Islet of Langerhans (tissue), 1 donor: Measurements from ENCODE around the gene UQCRC1.

Experiments used
- FAIRE-seq: peaks from one replicate; lab custom pipeline; 2011; peaks lifted over from hg19 to GRCh38; lab: Jason Lieb, UNC

Gene UQCRC1

GRCh38 chr3:48633256-48633655 is 23.8 kb upstream of the UQCRC1 start:
- FAIRE-seq: no peak

GRCh38 chr3:48631516-48632448 is 22.3 kb upstream of the UQCRC1 start:
- FAIRE-seq: no peak

GRCh38 chr3:48630833-48631232 is 21.4 kb upstream of the UQCRC1 start:
- FAIRE-seq: no peak

- FAIRE-seq: no peak
These were observed 21.0 kb upstream of the UQCRC1 start for GRCh38 chr3:48630407-48630806.

- no peak for FAIRE-seq
These were observed 20.4 kb upstream of the UQCRC1 start for GRCh38 chr3:48629894-48630293.

- FAIRE-seq: no peak
These were observed 19.0 kb upstream of the UQCRC1 start for GRCh38 chr3:48628277-48629017.

DNA sequence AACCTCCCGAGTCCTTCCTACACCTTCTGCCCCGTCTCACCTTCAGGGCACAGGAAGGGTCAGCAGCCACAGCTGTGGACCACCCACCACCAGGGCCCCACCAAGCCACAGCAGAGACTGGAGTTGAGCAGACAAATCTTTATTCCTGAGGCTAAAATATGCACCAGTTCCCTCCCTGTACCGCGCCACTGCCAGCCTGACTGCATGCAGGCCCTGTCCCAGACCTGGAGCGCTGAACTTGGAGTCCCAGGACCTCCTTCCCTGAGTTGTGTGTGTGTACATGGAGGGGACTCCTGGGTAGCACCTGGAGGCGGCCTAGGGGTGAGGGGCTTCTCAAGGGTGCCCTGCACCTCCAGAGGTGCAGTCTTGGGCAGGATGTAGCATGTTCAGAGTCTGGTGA is 16.2 kb upstream of the UQCRC1 start:
- FAIRE-seq: no peak

DNA sequence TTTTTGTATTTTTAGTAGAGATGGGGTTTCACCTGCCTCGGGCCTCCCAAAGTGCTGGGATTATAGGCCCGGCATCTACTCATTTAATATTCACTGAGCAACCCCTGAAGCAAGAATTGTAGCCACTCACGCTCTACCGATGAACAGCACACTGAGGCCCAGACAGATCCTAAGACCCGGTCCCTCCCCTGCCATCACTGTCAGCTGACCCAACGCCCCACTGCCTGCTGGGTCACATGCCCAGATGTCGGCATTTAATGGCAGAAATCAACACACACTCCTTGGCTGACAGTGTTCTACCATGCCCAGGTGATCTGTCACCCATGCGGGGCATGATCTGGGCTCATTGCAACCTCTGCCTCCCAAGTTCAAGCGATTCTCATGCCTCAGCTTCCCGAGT is 15.3 kb upstream of the UQCRC1 start:
- no peak for FAIRE-seq

DNA sequence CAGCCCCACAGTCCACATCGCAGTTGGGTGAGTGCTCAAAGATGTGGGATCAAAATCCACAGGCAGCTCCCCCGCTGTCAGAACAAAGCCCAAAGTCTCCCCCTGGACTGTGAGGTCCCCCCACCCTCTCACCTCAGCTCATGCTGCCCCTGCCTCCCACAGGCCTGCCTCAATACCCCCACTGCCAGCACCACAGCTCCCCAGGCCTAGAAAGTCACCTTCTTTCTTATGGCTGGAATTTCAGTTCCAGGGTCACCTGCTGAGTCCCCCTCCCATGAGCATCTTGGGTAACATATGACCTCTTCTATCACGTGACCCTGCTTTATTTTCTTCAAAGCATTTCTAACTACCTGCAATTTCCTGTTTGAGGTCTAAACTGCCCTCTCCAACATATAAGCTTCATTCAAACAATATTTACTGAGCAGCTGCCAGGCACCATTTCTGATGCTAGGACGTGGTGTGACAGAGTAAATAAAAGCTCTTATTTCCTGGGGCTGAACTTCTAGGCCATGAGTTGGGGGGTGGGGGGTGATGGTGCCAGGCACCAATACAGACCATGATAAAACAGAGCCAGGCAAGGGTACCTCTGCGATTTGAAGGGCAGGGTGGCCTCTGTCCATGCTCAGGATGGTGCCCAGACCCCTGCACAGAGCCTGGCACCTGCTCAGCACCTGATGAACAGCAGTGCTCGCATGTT is 14.6 kb upstream of the UQCRC1 start:
- FAIRE-seq: no peak

DNA sequence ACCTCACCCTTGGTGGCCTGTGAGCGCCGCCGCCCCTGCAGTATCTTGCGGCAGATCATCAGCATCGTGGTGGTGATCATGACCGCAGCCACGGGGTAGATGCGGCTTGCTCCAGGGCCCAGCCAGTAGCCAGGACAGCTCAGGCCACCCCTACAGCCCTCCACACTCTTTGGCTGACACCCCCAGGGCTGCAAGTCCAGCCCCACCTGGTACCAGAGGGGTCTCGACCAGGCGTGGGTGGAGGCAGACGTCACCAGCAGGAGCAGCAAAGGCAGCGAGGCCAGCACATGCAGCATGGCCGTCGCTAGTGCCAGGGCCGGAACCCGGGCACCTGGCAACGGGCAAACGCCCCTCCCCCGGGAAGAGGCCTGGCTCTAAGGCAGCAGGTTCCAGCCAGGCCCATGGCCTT is 12.0 kb upstream of the UQCRC1 start, which contains the start of gene TMEM89:
TSS of gene TMEM89 (minus strand) at position 309 of the 409 bp plus-strand sequence. CDS start at position 296, 13 bp downstream.
- FAIRE-seq: no peak

DNA sequence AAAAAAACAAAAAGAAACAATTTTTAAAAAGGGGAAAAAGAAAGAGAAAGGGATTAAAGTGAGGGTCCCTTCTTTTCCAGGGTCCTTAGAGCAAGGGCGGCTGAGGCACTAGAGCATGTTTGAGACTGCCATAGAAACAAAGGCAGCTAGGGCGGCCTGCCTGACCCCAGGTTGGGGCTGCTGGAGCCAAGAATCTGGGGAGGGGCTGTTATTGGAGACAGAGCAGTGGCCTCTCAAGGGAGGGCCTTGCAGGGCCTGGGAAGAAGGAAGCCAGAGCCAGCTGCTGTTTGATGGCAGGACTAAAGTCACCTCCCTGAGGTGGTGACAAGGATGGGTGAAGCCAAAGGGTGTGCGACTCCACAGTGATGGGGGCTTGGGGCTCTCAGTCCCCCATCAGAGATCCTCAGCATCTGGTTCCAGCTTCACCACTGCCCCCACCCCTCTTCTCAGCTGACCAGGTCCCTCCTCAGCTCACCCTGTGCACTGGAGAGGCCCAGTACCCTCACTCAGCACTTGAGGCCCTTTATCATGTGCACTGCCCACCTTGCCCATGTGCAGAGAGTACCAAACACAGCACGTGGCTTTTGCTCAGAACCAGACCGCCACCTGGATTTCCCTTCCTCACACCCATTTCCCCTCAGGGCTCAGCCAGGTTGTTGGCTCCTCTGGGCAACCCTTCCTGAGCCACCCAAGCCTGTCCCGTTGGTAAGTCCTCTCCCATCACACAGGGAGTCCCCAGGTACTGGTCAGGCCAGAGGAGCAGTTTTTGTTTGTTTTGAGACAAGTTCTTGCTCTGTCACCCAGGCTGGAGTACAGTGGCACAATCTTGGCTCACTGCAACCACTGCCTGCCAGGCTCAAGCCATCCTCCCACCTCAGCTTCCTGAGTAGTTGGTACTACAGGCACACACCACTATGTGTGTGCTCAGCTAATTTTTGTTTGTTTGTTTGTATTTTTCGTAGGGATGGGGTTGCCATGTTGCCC is 10.4 kb upstream of the UQCRC1 start:
- no peak for FAIRE-seq

DNA sequence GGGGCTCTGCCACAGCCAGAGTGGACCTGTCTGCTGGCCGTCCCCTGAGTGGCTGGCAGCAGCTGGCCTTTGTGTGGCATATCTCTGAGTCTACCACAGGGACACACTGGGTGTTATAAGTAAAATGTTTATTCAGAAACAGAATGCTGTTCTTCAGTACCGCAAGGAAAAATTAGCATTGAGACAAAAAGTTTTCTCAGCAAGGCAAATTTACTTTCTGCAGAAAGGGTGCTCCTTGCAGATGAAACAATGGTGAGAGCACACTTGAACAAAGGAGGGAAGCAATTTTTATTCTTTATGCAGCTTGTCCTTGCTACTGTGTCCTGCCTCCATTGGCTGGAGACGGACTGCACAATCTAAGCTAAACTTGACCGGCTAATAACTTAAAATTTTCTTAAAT is 8.1 kb upstream of the UQCRC1 start:
- no peak for FAIRE-seq

DNA sequence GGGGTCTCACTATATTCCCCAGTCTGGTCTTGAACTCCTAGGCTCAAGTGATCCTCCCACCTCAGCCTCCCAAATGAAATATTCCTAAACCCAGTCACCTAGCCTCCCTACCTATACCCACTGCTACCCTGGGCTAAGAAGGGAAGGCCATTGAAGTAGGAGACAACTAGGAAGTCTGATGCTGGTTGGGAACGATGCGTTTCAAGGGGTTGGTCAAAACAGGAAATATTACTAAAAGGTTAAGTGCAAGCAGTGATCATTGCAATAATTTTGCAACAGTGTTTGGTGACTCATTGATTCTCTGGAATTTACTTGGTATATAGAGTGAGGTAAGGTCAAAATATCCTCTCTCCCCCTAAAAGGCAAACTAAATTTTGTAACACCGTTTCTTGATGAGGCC is 4.6 kb upstream of the UQCRC1 start:
- no peak for FAIRE-seq

DNA sequence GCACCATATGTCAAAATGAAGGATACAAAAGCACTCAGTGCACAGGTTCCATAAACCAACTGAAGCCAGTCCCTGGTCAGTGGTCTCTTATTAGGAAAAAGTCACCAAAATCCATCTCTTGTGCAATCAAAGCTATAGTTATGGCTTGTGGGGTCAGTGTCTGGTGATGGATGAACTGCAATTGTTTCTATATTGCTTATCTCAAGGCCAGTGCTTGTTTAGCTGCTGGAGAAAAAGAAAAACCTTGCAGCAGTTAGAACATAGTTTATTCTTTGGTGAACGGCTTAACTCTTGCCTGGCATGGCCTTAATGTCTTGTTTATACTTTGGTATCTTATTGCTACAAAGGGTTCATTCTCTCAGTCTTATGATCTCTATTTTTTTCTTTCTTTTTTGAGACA is 2.9 kb upstream of the UQCRC1 start:
- no peak for FAIRE-seq

DNA sequence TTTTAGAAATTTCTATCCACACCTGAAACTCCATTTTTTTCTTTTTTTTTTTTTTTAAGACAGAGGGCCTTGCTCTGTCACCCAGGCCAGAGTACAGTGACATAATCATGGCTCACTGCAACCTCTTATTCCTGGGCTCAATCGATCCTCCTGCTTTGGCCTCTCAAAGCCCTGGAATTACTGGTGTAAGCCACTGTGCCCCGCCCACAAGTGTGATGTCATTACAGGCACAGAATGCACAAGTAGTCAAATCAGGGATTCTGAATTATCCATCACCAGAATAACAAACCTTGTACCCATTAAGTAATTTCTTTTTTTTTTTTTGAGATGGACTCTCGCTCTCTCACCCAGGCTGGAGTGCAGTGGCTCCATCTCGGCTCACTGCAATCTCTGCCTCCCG is 1.9 kb downstream of the UQCRC1 start:
- FAIRE-seq: no peak

DNA sequence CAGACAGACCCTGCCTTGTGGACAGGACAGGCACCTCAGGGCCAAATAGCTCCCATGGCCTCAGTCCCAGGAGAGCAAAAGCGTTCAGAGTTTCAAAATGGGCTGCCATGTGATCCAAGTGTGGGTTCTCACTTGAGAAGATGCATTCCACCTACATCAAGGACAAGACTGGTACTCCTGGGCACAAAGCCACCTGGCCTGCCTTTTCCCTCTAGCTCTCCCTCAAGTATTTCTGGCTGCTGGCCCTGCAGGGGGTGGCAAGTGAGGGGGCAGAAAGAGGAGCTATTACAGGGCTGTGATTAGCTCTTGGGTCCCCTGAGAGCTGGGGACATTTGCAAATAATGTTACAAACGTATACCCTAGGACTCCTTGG is 7.8 kb downstream of the UQCRC1 start:
- no peak for FAIRE-seq

DNA sequence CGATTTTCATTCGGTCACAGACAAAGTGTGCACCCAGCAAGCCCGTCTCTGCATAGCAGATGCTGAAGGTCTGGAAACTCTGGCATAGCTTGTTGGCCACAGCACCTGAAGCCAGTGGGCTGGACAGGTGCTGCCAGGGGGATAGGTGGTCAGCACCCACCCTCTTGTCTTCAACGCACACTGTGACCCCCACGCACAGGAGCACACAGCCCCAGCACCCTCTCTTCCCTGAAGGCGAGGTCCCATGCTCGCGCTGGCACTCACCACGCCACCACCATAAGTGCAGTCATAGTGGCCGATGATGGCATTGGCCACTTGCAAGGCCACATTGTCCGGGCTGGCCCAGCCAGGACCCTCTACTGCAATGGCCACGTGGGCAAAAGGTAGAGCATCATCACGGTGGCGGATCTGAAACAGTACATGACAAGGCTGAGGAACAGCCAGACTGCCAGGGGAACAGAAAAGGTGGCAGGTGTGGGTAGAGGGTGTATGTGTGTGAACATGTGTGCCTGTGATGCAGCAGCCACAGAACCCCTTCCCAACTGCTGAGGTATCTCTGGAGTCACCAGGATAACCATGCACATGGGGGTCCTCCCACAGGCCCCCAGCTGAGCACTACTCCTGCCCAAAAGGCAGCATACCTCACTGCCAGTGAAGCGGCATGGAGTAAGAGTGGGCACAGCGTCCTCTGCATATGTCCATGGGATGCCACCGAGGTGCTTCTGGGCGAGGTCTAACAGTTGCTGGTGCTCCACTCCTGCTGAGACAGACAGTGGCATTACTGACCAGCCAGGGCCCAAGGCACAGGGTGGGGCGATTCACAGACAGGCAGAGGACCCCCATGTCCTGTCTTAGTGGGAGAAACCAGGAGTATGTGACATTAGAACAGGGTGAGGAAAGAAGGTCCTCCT is 8.5 kb downstream of the UQCRC1 start:
- FAIRE-seq: no peak

DNA sequence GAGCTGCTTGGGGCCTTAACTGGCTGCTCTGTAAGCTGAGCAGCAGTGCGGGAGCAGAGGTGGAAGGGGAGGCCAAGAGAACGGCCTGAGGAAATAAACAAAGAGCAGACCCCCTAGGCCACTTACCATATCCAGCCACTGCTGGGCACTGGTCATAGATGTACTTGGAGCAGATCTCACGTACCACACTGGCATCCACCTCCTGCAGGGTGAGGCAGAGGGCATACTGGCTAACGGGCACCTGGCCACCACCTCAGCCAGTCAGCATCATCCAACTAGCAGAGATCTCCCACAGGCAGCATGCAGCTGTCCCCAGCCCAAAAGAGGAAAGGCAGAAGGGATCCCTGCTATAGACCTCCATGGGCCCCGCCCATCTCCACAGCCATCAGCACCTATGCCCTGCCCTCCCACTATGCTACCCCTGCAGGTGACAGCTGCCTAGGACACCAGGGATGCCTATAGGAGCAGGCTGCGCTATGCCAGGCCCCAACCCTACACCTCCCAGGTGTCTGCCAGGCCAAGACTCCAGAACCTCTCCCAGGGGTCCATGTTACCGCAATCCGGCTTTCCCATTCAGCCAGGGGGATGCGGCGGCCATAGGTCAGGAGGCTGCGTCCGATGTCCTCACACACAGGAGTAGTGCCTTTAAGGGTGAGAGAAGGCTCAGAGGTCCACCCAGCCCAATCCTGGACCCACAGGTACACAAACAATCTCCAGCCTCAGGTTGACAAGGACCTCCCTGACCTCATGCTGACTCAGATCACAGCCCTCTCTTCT is 9.7 kb downstream of the UQCRC1 start:
- FAIRE-seq: no peak

- FAIRE-seq: no peak
These were observed 10.4 kb downstream of the UQCRC1 start for GRCh38 chr3:48599077-48599501.
